Activated naive CD8-positive, alpha-beta T cell treated with anti-CD3 and anti-CD28 coated beads, Interleukin-2, amount 50 U/mL, for 24 hours (primary cell): ENCODE measurements around the gene PGA4.

Experiments used
- ATAC-seq: fragments of 150-1000 bp; cut with Tn5 transposase; one replicate; pipeline ENCODE4 v1.10.0; 2021
- DNase-seq: peaks from one replicate; pipeline ENCODE4 v3.0.0; 2021
- H3K27ac Mint-ChIP-seq: one replicate; pipeline ENCODE4 v1.8.0; 2021; ENCODE audit warnings: mild to moderate bottlenecking, mixed read lengths
- H3K27me3 Mint-ChIP-seq: one replicate; pipeline ENCODE4 v1.8.0; 2021; ENCODE audit warnings: mixed read lengths
- H3K36me3 Mint-ChIP-seq: one replicate; pipeline ENCODE4 v1.8.0; 2021; ENCODE audit warnings: low read depth, mixed read lengths
- H3K4me1 Mint-ChIP-seq: one replicate; pipeline ENCODE4 v1.8.0; 2021; ENCODE audit warnings: mixed read lengths
- H3K4me3 Mint-ChIP-seq: one replicate; pipeline ENCODE4 v1.8.0; 2021; ENCODE audit warnings: mild to moderate bottlenecking, moderate library complexity, mixed read lengths
- H3K9me3 Mint-ChIP-seq: one replicate; pipeline ENCODE4 v1.8.0; 2021; ENCODE audit warnings: mixed read lengths

PGA4 gene

GRCh38 chr11:61273178-61274078 lies 51.3 kb downstream of the PGA4 start:
- Mint-ChIP-seq H3K27ac (no peak overlapping the region), H3K27me3 (no peaks in the 10 kb centered on the region), H3K4me3 (no peak overlapping the region), H3K4me1 (no peaks in the 10 kb centered on the region), H3K9me3 (no peaks in the 10 kb centered on the region), H3K36me3 (peaks cover 5% of the 10 kb centered on the region)
- ATAC-seq (no peak), DNase-seq (no peak)

DNA sequence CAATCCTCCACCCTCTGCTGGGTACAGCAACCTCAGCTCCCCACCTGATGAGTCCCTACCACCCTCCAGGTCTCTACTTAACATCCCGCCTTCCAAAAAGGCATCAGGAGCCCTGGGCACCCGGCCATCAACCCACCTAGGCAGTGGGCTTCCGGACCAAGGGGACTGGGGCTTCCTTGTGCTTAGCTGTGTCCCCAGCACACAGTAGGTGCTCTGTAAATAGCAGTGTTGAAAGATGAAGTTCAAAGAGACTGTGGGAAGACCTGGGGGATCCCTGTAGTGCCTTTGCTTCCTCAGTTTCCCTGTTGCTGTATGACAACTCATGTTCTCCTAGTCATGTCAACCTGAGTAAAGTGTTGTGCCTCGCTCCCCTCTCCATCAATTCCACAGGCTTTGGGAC lies 51.9 kb downstream of the PGA4 start:
- H3K9me3 Mint-ChIP-seq = no peaks in the 10 kb centered on the region
- no peak overlapping the region for H3K27ac Mint-ChIP-seq
- ATAC-seq = no peak

GRCh38 chr11:61275191-61275590 lies 53.0 kb downstream of the PGA4 start:
- no peak for DNase-seq
- H3K4me3 Mint-ChIP-seq = no peak overlapping the region
- no peaks in the 10 kb centered on the region for H3K9me3 Mint-ChIP-seq
- H3K36me3 Mint-ChIP-seq = peaks cover 11% of the 10 kb centered on the region
- H3K4me1 Mint-ChIP-seq = no peaks in the 10 kb centered on the region
- no peaks in the 10 kb centered on the region for H3K27me3 Mint-ChIP-seq
- no peak overlapping the region for H3K27ac Mint-ChIP-seq
- no peak for ATAC-seq

More for the DNA sequence above, 51.9 kb downstream of the PGA4 start:
- Mint-ChIP-seq H3K4me1 (no peaks in the 10 kb centered on the region), H3K36me3 (peaks cover 10% of the 10 kb centered on the region), H3K27me3 (no peaks in the 10 kb centered on the region), H3K4me3 (no peak overlapping the region)
- DNase-seq = no peak

- Mint-ChIP-seq H3K36me3 (peaks cover 21% of the 10 kb centered on the region), H3K9me3 (no peaks in the 10 kb centered on the region), H3K4me1 (no peaks in the 10 kb centered on the region), H3K4me3 (no peak overlapping the region), H3K27me3 (no peaks in the 10 kb centered on the region), H3K27ac (no peak overlapping the region)
- no peak for ATAC-seq
- no peak for DNase-seq
These were observed 55.2 kb downstream of the PGA4 start for GRCh38 chr11:61277186-61278000.

DNA sequence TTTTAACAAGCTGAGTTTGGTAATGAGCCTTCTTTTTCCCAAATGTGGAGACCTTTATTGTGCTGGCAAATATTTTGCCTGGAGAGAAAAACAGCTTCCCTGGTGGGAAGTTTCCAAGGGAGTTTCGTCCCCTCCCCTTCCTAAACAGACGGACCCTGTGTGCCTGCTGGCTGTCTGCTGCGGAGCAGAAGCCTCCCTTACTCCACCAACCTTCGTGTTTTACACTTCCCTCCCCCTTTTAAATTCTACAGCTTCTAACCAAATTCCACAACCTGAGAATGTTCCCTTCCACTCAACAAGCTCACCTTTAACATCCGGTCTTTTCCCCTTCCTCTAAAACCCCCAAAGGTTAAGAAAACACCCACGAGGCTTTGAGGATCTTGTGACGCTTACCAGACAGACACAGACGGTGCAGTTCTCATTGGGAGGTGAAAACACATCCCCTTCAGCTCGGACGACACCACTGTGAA lies 55.9 kb downstream of the PGA4 start:
- Mint-ChIP-seq H3K27me3 (no peaks in the 10 kb centered on the region), H3K27ac (no peak overlapping the region), H3K9me3 (no peaks in the 10 kb centered on the region), H3K4me1 (no peaks in the 10 kb centered on the region), H3K4me3 (no peak overlapping the region), H3K36me3 (peaks cover 24% of the 10 kb centered on the region)
- DNase-seq (no peak), ATAC-seq (no peak)

- DNase-seq = no peak
- Mint-ChIP-seq H3K36me3 (peaks cover 36% of the 10 kb centered on the region), H3K4me1 (no peaks in the 10 kb centered on the region), H3K4me3 (no peak overlapping the region), H3K27ac (no peak overlapping the region), H3K9me3 (no peaks in the 10 kb centered on the region), H3K27me3 (no peaks in the 10 kb centered on the region)
- ATAC-seq = no peak
These were observed 58.0 kb downstream of the PGA4 start for GRCh38 chr11:61279934-61280659.

DNA sequence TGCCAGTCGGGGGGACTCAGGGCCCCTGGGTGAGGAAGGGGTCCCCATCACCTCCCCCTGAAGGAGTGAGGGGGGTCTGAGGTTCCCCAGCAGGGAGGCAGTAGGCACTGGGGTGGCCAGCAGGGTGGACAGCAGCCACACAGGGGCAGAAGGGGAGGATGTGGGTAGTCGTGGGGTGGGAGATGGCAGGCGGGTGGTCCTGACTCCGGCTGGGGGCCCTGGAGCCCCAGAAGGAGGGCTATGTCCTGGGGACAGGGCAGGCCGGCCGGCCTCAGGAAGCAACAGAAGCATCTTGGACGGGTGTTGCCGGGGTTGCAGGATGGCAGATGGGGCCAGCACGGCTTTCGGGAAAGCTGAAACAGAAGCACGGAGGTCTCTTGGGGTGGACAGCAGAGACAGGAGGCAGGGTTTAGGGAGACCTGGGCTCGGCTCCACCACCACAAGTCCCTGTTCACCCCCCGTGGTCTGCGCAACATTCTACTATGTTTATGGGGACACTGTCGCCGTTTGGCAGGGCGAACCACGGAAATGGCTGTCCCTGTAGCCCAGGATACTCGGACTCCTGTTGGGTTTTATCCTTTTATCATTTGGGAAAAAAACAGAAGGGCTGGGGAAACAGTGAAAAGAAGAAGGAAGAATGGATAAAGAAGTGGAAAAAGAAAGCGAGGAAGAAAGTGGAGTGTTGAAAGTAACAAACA lies 58.9 kb downstream of the PGA4 start:
- Mint-ChIP-seq H3K9me3 (no peaks in the 10 kb centered on the region), H3K27me3 (no peaks in the 10 kb centered on the region), H3K27ac (no peak overlapping the region), H3K4me3 (no peak overlapping the region), H3K36me3 (peaks cover 44% of the 10 kb centered on the region), H3K4me1 (no peaks in the 10 kb centered on the region)
- DNase-seq (no peak), ATAC-seq (peak; percentile 22)
